Ovary (tissue), 9 donors: Measurements from ENCODE around the gene MAP4K4. TPM values are rescaled to one million over a fixed set of nuclear protein-coding genes. Genes with fewer than 3 reads are reported as not detected.

Source experiments
- DNase-seq, 5 donors: peaks; one replicate each; pipeline ENCODE4 v3.0.0-alpha.2; 2019 to 2020
- H3K27ac ChIP-seq, 2 donors: fragments of 200-600 bp; one replicate each; pipeline versions ENCODE4 v1.5.1 to v1.8.0; 2019 to 2022
- H3K27me3 ChIP-seq: fragments of 200-600 bp; one replicate; pipeline ENCODE4 v1.8.0; 2022
- H3K36me3 ChIP-seq: fragments of 200-600 bp; sonication (generic); one replicate; pipeline ENCODE4 v1.5.1; 2019
- H3K4me1 ChIP-seq: one replicate; pipeline ENCODE4 v1.8.1; 2013; ENCODE audit warnings: mild to moderate bottlenecking, moderate library complexity; ENCODE audit not compliant: insufficient read depth
- H3K4me3 ChIP-seq: fragments of 200-600 bp; sonication (generic); one replicate; pipeline ENCODE4 v1.5.1; 2017
- H3K9me3 ChIP-seq, 2 donors: fragments of 200-600 bp in 1 of 2; sonication (generic) in 1 of 2; one replicate each; pipeline versions ENCODE4 v1.5.1 to v1.8.1; 2013 to 2019; ENCODE audit warnings: mild to moderate bottlenecking in 1 of 2, moderate library complexity in 1 of 2
- EP300 ChIP-seq: sonication (generic); formaldehyde crosslinking; IDR thresholded peaks from one replicate; pipeline ENCODE4 v1.6.1; 2017; ENCODE audit warnings: antibody characterized with exemption
- POLR2A ChIP-seq: fragments of 450-650 bp; IDR thresholded peaks from one replicate; pipeline ENCODE4 v1.6.1; 2017; ENCODE audit warnings: antibody characterized with exemption, mild to moderate bottlenecking, moderate library complexity
- WGBS, 3 donors: extraction: QIAGEN DNeasy Blood & Tissue Kit in 1 of 3; methylation state at CpG; one replicate each; pipeline versions ENCODE4 v1.1.5 to v1.1.7; 2013 to 2017; 5-methylcytosine and 5-hydroxymethylcytosine counted together
- intact Hi-C, 4 donors: fragments of 100-400 bp; cut with DNase I; formaldehyde crosslinking; loops; one replicate each; pipeline versions ENCODE4 v1.11.0 to v1.15.1; 2022 to 2023
- polyA plus RNA-seq, 2 donors: library from polyadenylated mRNA; stranded (reverse); fragments of 200-250 nt in 1 of 2; fragments of 350-450 nt in 1 of 2; fragmentation: Illumina TruSeq in 1 of 2; extraction: RNeasy Lipid Tissue Mini Kit (QIAGEN cat#74804) in 1 of 2; gene quantifications; one replicate each; pipeline ENCODE4 v1.2.3, GENCODE V29; 2013 to 2014
- total RNA-seq, 7 donors: library from RNA; depleted of rRNA in 2 of 7; stranded (reverse); fragments of >200 nt in 2 of 7; fragmentation: NEBNext Ultra II Directional in 3 of 7; extraction: Animal tissue kit (Norgen Biotek cat#: 25700) in 3 of 7; gene quantifications; one replicate each; pipeline versions ENCODE4 v1.1.0 to v1.2.4, GENCODE V29; 2016 to 2023
- TF ChIP-seq, protein P1 (sequence below), 3 donors: fragments of 450-650 bp in 2 of 3; fragments of 200-600 bp in 1 of 3; IDR thresholded peaks; one replicate each; pipeline versions ENCODE4 v1.5.1 to v1.8.0; 2016 to 2022; ENCODE audit warnings: antibody characterized with exemption in 3 of 3, mild to moderate bottlenecking in 1 of 3
- donor health status: DM: no; HTN: no; CAD: no; lungs with moderate emphysema.
- donor health status: DM: no; HTN: no; CAD: no.
- donor health status: Bipolar disorder and iron deficiency.
- donor health status: DM: yes; HTN: yes; CAD: no.
- donor health status: DM: no; HTN: no; CAD: no.
- donor health status: DM: yes; HTN: yes; CAD: no.

Gene MAP4K4
- total and polyA plus RNA-seq, 9 donors: 23.9 to 60.9 (median 49.7) TPM

DNA sequence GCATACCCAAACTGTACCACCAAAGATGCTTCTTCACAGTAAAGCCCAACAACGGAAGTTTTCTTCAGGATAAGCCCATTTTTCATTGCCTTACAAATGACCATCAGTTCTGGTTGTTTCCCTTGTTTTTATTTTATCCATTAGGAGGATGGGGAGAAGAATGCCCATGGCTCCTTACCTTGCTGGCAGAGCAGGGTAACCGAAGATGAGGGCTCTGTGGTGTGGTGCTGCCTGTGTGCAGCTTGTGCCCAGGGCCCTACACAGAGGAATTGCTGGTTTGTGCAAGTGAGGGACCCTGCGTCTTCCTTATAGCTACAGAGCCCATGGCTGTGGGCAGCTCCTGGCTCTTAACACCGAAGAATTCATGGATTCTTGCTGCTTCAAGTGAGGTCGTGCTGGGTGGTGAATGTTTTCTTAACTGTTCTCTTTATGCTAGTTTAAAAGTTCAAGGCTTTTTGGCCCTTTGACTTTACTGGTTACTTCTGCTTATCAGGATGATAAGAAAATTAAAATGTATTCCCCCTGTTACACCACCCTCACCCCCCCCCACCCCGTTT, 110.6 kb downstream of the MAP4K4 start:
- WGBS, 3 donors: 68 to 70% (median 68%) methylated on average over 6 of the region's 6 CpGs
- Histone ChIP-seq H3K27me3 (no peaks in the 10 kb centered on the region), H3K4me1 (peaks cover 13% of the 10 kb centered on the region), H3K27ac (no peak overlapping the region), H3K9me3 (no peaks in the 10 kb centered on the region), H3K4me3 (no peak overlapping the region), H3K36me3 (no peaks in the 10 kb centered on the region)
- TF ChIP-seq POLR2A (no peak), EP300 (no peak)
- TF ChIP-seq, protein P1, sequence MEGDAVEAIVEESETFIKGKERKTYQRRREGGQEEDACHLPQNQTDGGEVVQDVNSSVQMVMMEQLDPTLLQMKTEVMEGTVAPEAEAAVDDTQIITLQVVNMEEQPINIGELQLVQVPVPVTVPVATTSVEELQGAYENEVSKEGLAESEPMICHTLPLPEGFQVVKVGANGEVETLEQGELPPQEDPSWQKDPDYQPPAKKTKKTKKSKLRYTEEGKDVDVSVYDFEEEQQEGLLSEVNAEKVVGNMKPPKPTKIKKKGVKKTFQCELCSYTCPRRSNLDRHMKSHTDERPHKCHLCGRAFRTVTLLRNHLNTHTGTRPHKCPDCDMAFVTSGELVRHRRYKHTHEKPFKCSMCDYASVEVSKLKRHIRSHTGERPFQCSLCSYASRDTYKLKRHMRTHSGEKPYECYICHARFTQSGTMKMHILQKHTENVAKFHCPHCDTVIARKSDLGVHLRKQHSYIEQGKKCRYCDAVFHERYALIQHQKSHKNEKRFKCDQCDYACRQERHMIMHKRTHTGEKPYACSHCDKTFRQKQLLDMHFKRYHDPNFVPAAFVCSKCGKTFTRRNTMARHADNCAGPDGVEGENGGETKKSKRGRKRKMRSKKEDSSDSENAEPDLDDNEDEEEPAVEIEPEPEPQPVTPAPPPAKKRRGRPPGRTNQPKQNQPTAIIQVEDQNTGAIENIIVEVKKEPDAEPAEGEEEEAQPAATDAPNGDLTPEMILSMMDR (IDR thresholded peaks at IDR 0.05): no peak
- intact Hi-C loops: no loop called here
- DNase-seq: no peak

DNA sequence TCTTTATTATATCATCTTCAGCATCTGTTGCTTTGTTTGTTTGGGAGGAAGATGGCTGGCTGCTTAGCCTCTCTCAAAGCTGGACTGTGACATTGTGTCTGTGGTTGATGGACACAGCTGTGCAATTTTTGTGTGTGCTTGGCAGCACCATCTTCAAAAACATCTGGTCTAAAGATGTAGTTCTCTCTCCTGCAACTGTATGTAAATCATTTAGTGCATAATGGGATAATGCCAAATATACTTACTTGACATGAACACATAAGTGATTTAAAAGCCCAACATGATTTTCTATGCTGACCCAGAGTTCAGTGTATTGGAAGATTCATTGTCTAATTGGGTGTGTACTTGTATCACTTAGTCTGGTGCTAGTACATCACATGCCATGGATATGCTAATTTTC, 112.2 kb downstream of the MAP4K4 start:
- intact Hi-C loops: no loop called here
- no peaks in the 10 kb centered on the region for H3K9me3 ChIP-seq
- peaks cover 9% of the 10 kb centered on the region for H3K4me1 ChIP-seq

DNA sequence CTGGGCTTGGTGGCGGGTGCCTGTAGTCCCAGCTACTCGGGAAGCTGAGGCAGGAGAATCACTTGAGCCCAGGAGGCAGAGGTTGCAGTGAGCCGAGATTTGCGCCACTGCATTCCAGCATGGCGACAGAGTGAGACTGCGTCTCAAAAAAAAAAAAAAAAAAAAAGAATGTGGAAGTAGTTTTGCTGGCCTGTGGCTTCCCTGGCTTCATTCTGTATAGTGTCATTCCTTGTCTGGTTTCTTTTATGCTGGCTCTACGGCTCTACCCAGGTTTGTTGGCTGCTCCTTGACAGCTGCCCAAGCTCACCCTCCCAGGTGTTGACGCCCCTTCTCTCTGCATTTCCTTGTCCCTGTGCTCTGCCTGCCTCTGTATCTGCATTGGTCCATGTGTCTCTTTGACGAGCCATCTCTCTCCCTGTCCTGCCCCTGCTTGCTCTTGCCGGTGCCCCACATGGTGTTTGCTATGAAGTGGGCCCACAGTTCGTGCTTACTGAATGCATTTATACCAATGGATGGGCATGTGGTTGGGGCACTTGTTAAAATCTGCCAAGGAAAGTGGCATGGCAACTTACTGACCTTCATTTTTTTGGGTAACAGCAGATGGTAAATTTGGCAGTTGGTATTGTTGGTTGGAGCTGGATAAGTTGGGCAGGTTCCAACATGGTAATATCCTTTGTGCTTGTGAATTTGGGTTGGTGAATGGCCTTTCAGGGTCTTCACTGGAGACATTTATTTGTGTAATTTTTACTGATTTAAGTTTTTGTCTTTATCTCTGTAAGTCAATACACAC, 113.9 kb downstream of the MAP4K4 start:
- Histone ChIP-seq H3K27me3 (no peaks in the 10 kb centered on the region), H3K36me3 (no peaks in the 10 kb centered on the region), H3K4me3 (no peak overlapping the region), H3K27ac (no peak overlapping the region), H3K9me3 (no peaks in the 10 kb centered on the region), H3K4me1 (peaks cover 2% of the 10 kb centered on the region)
- WGBS, 3 donors: 96 to 98% (median 96%) methylated on average over 11 of the region's 11 CpGs
- no peak for TF ChIP-seq POLR2A
- no peak for TF ChIP-seq EP300
- TF ChIP-seq, protein P1 (IDR thresholded peaks at IDR 0.05): no peak
- intact Hi-C loops: no loop called here
- DNase-seq: no peak

More for the DNA sequence above, 112.2 kb downstream of the MAP4K4 start:
- no peak for DNase-seq
- H3K4me3 ChIP-seq: no peak overlapping the region
- H3K36me3 ChIP-seq: no peaks in the 10 kb centered on the region
- TF ChIP-seq POLR2A (no peak), EP300 (no peak)
- TF ChIP-seq, protein P1 (IDR thresholded peaks at IDR 0.05): no peak
- H3K27ac ChIP-seq: no peak overlapping the region
- no peaks in the 10 kb centered on the region for H3K27me3 ChIP-seq

DNA sequence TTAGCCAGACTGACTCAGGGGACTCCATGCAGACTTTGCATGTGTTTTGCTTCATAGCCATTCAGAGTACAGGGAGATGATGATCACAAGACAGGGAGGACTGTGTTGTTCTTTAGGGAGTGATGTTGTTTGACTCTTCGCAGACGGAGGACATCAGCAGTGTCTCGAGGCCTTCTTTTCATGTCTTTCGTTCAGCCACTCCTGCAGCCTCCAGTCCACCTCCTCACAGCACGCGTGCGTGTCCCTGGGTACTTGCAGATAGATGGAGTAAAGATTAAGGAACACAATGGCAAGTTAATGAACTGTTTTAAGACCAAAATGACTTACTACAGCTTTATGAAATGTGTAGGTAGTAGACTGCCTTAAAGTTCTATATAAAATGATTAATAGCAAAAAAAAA, 114.7 kb downstream of the MAP4K4 start:
- Histone ChIP-seq H3K36me3 (no peaks in the 10 kb centered on the region), H3K4me1 (peaks cover 5% of the 10 kb centered on the region), H3K4me3 (no peak overlapping the region), H3K27me3 (no peaks in the 10 kb centered on the region), H3K27ac (no peak overlapping the region), H3K9me3 (no peaks in the 10 kb centered on the region)
- DNase-seq: no peak
- no peak for TF ChIP-seq EP300
- TF ChIP-seq, protein P1 (IDR thresholded peaks at IDR 0.05): no peak
- no peak for TF ChIP-seq POLR2A
- 82 to 90% (median 87%) methylated on average over 7 of the region's 7 CpGs for WGBS, 3 donors
- intact Hi-C loops: no loop called here
